HEK293 (cell line): ENCODE measurements around the gene FAM78B.

Source experiments
- CTCF ChIA-PET: fragments of 350-600 bp; formaldehyde crosslinking; extraction: SDS; loops from one replicate; lab custom pipeline; 2021; ENCODE audit warnings: antibody characterized with exemption; lab: Yijun Ruan, JAX
- POLR2A ChIA-PET: fragments of 300-600 bp; formaldehyde crosslinking; extraction: SDS; loops from one replicate; lab custom pipeline; 2020; ENCODE audit warnings: antibody characterized with exemption, inconsistent platforms; lab: Yijun Ruan, JAX
- H3K27ac ChIP-seq: fragments of 200-500 bp; sonication (Bioruptor generic); 2 replicates; pipeline ENCODE4 v1.5.1; 2014; ENCODE audit warnings: low read depth, low read length, control low read depth, inconsistent platforms; ENCODE audit errors: extremely low read depth
- H3K36me3 ChIP-seq, 2 experiments: fragments of 200-500 bp in 1 of 2; sonication (Bioruptor generic) in 1 of 2; 1 replicate in 1 of 2; 2 replicates in 1 of 2; pipeline ENCODE4 v1.5.1; 2014 to 2017; ENCODE audit warnings: inconsistent platforms in 2 of 2, low read length in 2 of 2; ENCODE audit not compliant: control insufficient read depth in 2 of 2, insufficient read depth in 1 of 2
- H3K4me1 ChIP-seq: fragments of 200-500 bp; sonication (Bioruptor generic); 2 replicates; pipeline ENCODE4 v1.5.1; 2014; ENCODE audit warnings: mild to moderate bottlenecking, low read length, inconsistent platforms; ENCODE audit not compliant: control insufficient read depth, insufficient read depth
- H3K4me3 ChIP-seq: 2 replicates; pipeline ENCODE4 v1.5.1; 2011; ENCODE audit warnings: low read depth, mild to moderate bottlenecking, control low read depth, low read length, moderate library complexity
- H3K9me3 ChIP-seq: fragments of 200-500 bp; sonication (Bioruptor generic); 2 replicates; pipeline ENCODE4 v1.5.1; 2014; ENCODE audit warnings: low read depth, low read length, inconsistent platforms; ENCODE audit not compliant: control insufficient read depth, insufficient read depth
- EGR2 ChIP-seq: fragments of 450-650 bp; formaldehyde crosslinking; IDR thresholded peaks from 2 replicates; pipeline ENCODE4 v1.5.1; 2016; ENCODE audit warnings: low read depth, missing biosample characterization, missing genetic modification characterization
- KLF9 ChIP-seq: fragments of 450-650 bp; formaldehyde crosslinking; IDR thresholded peaks from 2 replicates; pipeline ENCODE4 v1.5.1; 2016; ENCODE audit warnings: missing biosample characterization, missing genetic modification characterization, low read depth
- MEIS1 ChIP-seq: sonication (generic); formaldehyde crosslinking; IDR thresholded peaks from 2 replicates; pipeline ENCODE4 v1.8.1; 2022; ENCODE audit warnings: missing genetic modification reagents, mild to moderate bottlenecking, borderline replicate concordance
- SCRT2 ChIP-seq: fragments of 450-650 bp; formaldehyde crosslinking; IDR thresholded peaks from 2 replicates; pipeline ENCODE4 v1.5.1; 2016; ENCODE audit warnings: missing biosample characterization, missing genetic modification characterization
- WT1 ChIP-seq: fragments of 450-650 bp; formaldehyde crosslinking; IDR thresholded peaks from 2 replicates; pipeline ENCODE4 v1.5.1; 2016; ENCODE audit warnings: missing biosample characterization, missing genetic modification characterization
- ZIC2 ChIP-seq: fragments of 450-650 bp; formaldehyde crosslinking; IDR thresholded peaks from 2 replicates; pipeline ENCODE4 v1.5.1; 2016; ENCODE audit warnings: missing biosample characterization, missing genetic modification characterization
- ZNF121 ChIP-seq: fragments of 450-650 bp; formaldehyde crosslinking; IDR thresholded peaks from 2 replicates; pipeline ENCODE4 v1.5.1; 2016; ENCODE audit warnings: missing biosample characterization, missing genetic modification characterization
- ZNF16 ChIP-seq: fragments of 450-650 bp; formaldehyde crosslinking; IDR thresholded peaks from 2 replicates; pipeline ENCODE4 v1.5.1; 2016; ENCODE audit warnings: low read depth, missing biosample characterization, missing genetic modification characterization
- ZNF341 ChIP-seq: fragments of 450-650 bp; formaldehyde crosslinking; IDR thresholded peaks from 2 replicates; pipeline ENCODE4; 2016; ENCODE audit warnings: low read depth, missing biosample characterization, missing genetic modification characterization
- ZNF555 ChIP-seq: fragments of 450-650 bp; formaldehyde crosslinking; conservative IDR thresholded peaks from 2 replicates; pipeline ENCODE4 v1.5.1; 2017; ENCODE audit warnings: missing biosample characterization, mild to moderate bottlenecking, missing genetic modification characterization, inconsistent platforms
- ZNF571 ChIP-seq: fragments of 450-650 bp; formaldehyde crosslinking; IDR thresholded peaks from 2 replicates; pipeline ENCODE4 v1.5.0; 2017; ENCODE audit warnings: missing biosample characterization, missing genetic modification characterization
- ZNF610 ChIP-seq: fragments of 450-650 bp; formaldehyde crosslinking; IDR thresholded peaks from 2 replicates; pipeline ENCODE4 v1.5.1; 2016; ENCODE audit warnings: missing biosample characterization, missing genetic modification characterization, borderline replicate concordance
- ZNF670 ChIP-seq: fragments of 450-650 bp; formaldehyde crosslinking; IDR thresholded peaks from 2 replicates; pipeline ENCODE4 v1.5.1; 2016; ENCODE audit warnings: missing biosample characterization, missing genetic modification characterization, low read depth
- ZNF747 ChIP-seq: fragments of 450-650 bp; formaldehyde crosslinking; IDR thresholded peaks from 2 replicates; pipeline ENCODE4 v1.5.1; 2016; ENCODE audit warnings: missing biosample characterization, missing genetic modification characterization
- ZNF830 ChIP-seq: fragments of 450-650 bp; IDR thresholded peaks from 2 replicates; pipeline ENCODE4 v1.5.0; 2018; ENCODE audit warnings: missing biosample characterization, missing genetic modification characterization, low read depth, mild to moderate bottlenecking, moderate library complexity
- ZNF837 ChIP-seq: fragments of 450-650 bp; formaldehyde crosslinking; IDR thresholded peaks from 2 replicates; pipeline ENCODE4 v1.5.1; 2016; ENCODE audit warnings: missing biosample characterization, missing genetic modification characterization
- TF ChIP-seq, protein P1 (sequence below): fragments of 450-650 bp; formaldehyde crosslinking; IDR thresholded peaks from 2 replicates; pipeline ENCODE4 v1.5.1; 2016; ENCODE audit warnings: missing biosample characterization, missing genetic modification characterization
- TF ChIP-seq, protein P2 (sequence below): fragments of 450-650 bp; formaldehyde crosslinking; IDR thresholded peaks from 2 replicates; pipeline ENCODE4 v1.5.1; 2017; ENCODE audit warnings: missing biosample characterization, missing genetic modification characterization

FAM78B gene

DNA sequence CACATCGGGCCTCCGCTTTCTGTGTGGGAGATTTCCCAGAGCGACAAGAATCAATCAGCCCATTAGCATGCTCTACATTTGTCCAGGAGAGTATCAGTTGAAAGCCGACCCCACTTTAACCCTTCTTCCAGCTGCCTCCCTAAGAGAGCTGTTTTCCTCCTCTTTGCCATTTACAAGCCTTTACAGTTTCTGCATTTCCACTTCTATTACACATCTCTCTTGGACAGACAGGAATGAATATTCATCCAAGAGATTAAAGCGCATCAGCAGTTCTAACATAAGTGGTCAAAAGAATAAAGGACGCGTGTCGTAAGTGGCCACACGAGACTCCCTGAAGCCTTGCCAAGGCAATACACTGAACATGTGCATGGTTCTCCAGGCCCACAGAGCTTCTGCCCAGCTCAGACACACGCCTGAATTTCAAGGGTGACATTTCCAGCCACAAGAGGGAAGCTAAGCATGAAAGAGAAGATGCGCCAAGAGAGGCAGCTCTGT, 47.3 kb downstream of the FAM78B start (continued):
- TF ChIP-seq, protein P1, sequence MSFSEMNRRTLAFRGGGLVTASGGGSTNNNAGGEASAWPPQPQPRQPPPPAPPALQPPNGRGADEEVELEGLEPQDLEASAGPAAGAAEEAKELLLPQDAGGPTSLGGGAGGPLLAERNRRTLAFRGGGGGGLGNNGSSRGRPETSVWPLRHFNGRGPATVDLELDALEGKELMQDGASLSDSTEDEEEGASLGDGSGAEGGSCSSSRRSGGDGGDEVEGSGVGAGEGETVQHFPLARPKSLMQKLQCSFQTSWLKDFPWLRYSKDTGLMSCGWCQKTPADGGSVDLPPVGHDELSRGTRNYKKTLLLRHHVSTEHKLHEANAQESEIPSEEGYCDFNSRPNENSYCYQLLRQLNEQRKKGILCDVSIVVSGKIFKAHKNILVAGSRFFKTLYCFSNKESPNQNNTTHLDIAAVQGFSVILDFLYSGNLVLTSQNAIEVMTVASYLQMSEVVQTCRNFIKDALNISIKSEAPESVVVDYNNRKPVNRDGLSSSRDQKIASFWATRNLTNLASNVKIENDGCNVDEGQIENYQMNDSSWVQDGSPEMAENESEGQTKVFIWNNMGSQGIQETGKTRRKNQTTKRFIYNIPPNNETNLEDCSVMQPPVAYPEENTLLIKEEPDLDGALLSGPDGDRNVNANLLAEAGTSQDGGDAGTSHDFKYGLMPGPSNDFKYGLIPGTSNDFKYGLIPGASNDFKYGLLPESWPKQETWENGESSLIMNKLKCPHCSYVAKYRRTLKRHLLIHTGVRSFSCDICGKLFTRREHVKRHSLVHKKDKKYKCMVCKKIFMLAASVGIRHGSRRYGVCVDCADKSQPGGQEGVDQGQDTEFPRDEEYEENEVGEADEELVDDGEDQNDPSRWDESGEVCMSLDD (tag by site-specific recombination), result no peak
- TF ChIP-seq ZNF16 (tag by site-specific recombination) (no peak), ZIC2 (no peak), KLF9 (no peak), EGR2 (tag by site-specific recombination) (no peak), ZNF571 (tag by site-specific recombination) (no peak)

DNA sequence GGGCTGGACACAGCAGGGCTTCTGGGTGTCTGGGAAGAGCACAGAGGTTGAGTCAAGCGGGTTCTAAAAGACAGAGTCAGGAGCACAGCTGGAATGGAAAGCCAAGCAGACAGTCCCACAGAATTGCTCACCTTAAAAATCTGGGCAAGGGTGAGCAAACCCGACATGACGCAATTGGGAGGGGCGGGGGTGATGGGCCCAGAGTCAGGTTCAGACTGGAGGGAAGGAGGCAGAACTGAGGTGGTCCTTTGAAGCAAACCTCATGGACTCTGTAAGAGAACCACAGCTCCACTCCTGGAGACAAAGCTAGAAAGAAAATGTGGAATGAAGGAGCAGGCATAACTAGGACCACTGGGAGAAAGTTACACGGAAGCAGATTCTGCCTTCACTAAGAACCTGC, 49.0 kb downstream of the FAM78B start:
- no peaks in the 10 kb centered on the region for H3K9me3 ChIP-seq
- no peak for TF ChIP-seq ZNF341
- TF ChIP-seq MEIS1 (CRISPR knock-in tag), result no peak
- no peak for TF ChIP-seq WT1 (tag by site-specific recombination)
- no peak for TF ChIP-seq ZNF670
- TF ChIP-seq ZNF830, result no peak
- TF ChIP-seq ZNF610 (tag by site-specific recombination), result no peak
- H3K36me3 ChIP-seq, result no peaks in the 10 kb centered on the region
- ChIA-PET CTCF (no interaction called here), POLR2A (no interaction called here)
- H3K4me3 ChIP-seq, result no peak overlapping the region
- no peaks in the 10 kb centered on the region for H3K4me1 ChIP-seq
- no peak overlapping the region for H3K27ac ChIP-seq

DNA sequence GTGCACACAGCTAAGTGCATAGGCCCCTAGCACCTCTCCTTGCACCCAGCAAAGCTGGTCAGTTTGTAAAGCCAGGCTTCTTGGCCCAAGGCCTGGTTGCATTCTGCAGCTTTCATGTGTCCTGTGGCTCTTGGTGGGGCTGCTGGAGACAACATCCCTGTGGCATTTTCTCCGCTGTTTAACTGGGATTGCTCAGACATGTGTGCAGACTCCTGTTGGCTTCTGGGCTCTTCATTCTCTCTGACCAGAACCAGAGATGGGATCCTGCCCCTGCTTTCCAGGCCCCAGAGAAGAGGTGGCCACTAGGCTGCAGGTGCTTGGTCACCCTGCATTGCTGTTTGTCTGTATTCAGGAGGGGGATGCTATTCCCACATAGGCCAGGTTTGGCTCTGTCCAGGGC, 50.8 kb downstream of the FAM78B start:
- Histone ChIP-seq H3K36me3 (no peaks in the 10 kb centered on the region), H3K4me3 (no peak overlapping the region), H3K27ac (no peak overlapping the region), H3K4me1 (no peaks in the 10 kb centered on the region), H3K9me3 (no peaks in the 10 kb centered on the region)
- ChIA-PET POLR2A (no interaction called here), CTCF (no interaction called here)
- TF ChIP-seq ZNF837 (tag by site-specific recombination) (no peak), ZNF747 (tag by site-specific recombination) (no peak), ZNF555 (tag by site-specific recombination) (no peak), SCRT2 (tag by site-specific recombination) (no peak)

DNA sequence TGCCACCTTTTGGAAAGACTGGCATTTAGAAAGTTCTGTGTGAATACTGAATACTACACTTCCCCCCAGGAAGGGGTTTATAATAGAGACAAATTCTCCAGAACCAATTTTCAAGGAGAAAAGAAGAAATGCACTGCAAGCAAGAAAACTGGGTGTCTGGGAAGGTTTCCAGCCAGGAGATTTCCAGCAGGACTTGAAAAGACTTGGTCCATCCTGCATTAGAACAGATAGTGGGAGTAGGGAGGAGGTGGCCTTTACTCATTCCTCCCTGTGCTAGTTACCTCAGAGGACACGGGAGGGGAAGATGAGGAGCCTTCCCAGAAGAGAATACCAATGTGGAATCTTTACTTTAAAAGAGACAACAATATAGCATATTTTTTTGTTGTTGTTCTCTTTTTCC, 52.4 kb downstream of the FAM78B start:
- no peak for TF ChIP-seq ZNF121
- TF ChIP-seq, protein P2, sequence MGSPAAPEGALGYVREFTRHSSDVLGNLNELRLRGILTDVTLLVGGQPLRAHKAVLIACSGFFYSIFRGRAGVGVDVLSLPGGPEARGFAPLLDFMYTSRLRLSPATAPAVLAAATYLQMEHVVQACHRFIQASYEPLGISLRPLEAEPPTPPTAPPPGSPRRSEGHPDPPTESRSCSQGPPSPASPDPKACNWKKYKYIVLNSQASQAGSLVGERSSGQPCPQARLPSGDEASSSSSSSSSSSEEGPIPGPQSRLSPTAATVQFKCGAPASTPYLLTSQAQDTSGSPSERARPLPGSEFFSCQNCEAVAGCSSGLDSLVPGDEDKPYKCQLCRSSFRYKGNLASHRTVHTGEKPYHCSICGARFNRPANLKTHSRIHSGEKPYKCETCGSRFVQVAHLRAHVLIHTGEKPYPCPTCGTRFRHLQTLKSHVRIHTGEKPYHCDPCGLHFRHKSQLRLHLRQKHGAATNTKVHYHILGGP, result no peak
- CTCF ChIA-PET, result no interaction called here

More for the DNA sequence above, 52.4 kb downstream of the FAM78B start:
- POLR2A ChIA-PET, result no interaction called here
- Histone ChIP-seq H3K4me1 (no peaks in the 10 kb centered on the region), H3K9me3 (no peaks in the 10 kb centered on the region), H3K36me3 (no peaks in the 10 kb centered on the region), H3K4me3 (no peak overlapping the region), H3K27ac (no peak overlapping the region)
